Measurements from ENCODE around the gene BBX.
"Not testable (repeated sequence)": the region's sequence is repeated elsewhere in the genome, so short reads cannot be mapped to it uniquely, and the experiment has no call there.

The BBX gene

DNA sequence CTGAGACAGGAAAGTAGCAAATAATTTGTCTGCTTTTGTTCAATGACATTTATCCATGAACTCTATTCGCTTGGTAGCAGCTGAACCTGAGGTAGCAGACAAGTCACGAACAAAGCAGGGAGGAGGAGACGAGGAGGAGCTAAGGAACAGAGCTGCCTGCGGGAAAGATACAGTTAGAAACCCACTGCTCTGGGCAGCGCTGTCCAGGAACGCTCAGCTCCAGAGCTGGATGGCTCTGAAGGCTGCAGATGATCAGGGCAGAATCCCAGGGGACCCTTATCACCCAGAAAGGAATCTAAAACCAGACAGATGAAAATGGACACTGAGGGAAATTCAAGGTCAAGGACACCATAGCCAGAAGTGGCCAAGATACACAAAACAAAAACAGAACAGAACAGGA is 310.3 kb downstream of the BBX start:
- no peaks in the 10 kb centered on the region for H3K36me3 ChIP-seq
- H3K9me3 ChIP-seq = no peaks in the 10 kb centered on the region
- H3K4me3 ChIP-seq (ENCODE audit: low read depth, low read length) = no peak overlapping the region
- H3K27me3 ChIP-seq = no peaks in the 10 kb centered on the region
- peak; percentile 44 for DNase-seq
- peaks cover 7% of the 10 kb centered on the region for H3K4me1 ChIP-seq
- TF ChIP-seq, protein P1, sequence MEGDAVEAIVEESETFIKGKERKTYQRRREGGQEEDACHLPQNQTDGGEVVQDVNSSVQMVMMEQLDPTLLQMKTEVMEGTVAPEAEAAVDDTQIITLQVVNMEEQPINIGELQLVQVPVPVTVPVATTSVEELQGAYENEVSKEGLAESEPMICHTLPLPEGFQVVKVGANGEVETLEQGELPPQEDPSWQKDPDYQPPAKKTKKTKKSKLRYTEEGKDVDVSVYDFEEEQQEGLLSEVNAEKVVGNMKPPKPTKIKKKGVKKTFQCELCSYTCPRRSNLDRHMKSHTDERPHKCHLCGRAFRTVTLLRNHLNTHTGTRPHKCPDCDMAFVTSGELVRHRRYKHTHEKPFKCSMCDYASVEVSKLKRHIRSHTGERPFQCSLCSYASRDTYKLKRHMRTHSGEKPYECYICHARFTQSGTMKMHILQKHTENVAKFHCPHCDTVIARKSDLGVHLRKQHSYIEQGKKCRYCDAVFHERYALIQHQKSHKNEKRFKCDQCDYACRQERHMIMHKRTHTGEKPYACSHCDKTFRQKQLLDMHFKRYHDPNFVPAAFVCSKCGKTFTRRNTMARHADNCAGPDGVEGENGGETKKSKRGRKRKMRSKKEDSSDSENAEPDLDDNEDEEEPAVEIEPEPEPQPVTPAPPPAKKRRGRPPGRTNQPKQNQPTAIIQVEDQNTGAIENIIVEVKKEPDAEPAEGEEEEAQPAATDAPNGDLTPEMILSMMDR (IDR thresholded peaks at IDR 0.05; ENCODE audit: low read depth, low read length) = no peak

DNA sequence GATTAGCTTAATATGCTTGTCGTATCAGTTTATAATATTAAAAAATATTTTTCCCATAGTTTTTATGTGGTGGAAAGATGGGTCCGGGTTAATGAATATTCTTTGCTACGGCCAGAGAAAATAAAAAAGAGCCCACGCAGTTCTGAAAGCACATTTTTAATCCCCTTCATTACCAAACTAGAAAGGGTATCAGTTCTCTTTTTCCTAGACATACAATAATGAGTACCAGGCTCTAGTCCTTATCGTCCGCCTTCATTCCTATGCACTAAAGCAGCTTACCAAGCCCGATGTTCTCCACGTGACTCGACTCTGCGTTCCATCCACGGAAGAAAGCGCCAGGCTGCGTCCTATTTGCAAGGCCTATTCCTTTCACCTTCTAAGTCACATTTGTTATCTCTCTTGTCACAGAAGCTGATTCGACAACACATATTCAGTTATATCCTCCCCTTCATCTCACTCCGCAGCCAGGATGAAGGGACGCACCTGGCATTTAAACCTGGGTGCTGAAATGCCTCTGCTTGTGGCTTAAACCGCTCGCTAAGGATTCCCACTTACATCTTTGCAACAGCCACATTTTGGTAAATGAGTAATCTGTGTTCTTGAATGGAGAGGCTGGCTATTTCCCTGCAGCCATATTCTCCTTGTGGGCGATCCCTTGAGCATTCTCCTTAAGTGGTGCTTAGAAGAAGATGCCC is 311.1 kb downstream of the BBX start:
- no peaks in the 10 kb centered on the region for H3K27me3 ChIP-seq
- TF ChIP-seq, protein P1 (IDR thresholded peaks at IDR 0.05; ENCODE audit: low read depth, low read length) = no peak

DNA sequence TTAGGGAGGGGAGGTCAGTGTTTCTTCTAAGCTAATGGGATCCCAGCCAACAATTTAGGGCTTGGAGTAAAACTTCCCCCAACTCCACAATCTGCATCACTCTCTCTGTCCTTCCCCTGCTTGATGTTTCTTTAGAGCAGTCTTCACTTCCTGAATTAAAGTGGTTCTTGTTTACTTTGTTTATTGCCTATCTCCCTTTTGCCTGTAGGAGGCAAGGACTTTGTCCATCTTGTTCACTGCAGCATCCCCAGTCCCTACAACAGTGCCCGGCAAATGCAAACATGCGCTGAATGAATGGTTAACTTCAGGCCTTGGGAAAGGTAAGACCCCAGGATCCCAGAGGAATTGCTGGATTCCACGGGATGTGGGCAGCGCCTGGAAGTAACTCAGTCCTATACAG is 312.2 kb downstream of the BBX start:
- H3K36me3 ChIP-seq; H3K27me3 ChIP-seq; H3K4me1 ChIP-seq; DNase-seq; H3K9me3 ChIP-seq; H3K4me3 ChIP-seq (ENCODE audit: low read depth, low read length): not testable (repeated sequence)

More for the DNA sequence above, 311.1 kb downstream of the BBX start:
- Histone ChIP-seq H3K4me3 (ENCODE audit: low read depth, low read length) (no peak overlapping the region), H3K9me3 (no peaks in the 10 kb centered on the region), H3K4me1 (peaks cover 7% of the 10 kb centered on the region), H3K36me3 (no peaks in the 10 kb centered on the region)
- no peak for DNase-seq

DNA sequence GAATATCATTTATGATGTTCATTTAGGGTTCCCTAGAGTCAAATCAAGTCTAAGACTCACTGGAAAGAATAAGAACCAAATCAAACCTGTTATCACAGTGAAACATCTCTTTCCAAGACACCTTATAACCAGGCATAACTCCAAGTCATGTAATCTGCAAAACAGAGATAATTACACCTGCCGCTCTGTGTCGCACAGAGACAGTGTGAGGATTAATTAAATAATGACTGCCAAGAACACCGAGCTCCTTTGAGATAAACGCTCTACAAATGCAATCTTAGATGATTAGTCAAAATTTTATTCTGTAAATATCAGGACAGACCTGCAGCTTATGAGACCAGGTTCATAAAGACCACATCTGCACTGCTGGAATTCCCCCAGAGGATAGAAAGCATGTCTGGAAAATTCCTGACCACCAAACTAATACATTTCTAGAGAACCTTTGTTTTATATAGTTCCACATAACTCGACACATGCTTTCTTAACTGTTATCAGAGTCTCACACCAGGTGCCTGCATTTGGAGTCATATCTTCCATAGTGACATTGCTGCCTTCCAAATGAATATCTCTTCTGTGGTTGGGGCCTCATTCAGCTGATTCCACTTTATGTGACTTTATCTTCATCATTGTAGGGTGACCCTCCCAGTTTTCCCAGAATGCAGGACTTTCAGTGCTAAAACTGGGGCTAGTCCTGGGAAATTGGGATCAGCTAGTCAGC is 315.3 kb downstream of the BBX start:
- no peaks in the 10 kb centered on the region for H3K9me3 ChIP-seq
- TF ChIP-seq, protein P1 (IDR thresholded peaks at IDR 0.05; ENCODE audit: low read depth, low read length) = no peak
- no peaks in the 10 kb centered on the region for H3K27me3 ChIP-seq
- peaks cover 4% of the 10 kb centered on the region for H3K4me1 ChIP-seq
- H3K36me3 ChIP-seq = no peaks in the 10 kb centered on the region
- DNase-seq = no peak
- H3K4me3 ChIP-seq (ENCODE audit: low read depth, low read length) = no peak overlapping the region

DNA sequence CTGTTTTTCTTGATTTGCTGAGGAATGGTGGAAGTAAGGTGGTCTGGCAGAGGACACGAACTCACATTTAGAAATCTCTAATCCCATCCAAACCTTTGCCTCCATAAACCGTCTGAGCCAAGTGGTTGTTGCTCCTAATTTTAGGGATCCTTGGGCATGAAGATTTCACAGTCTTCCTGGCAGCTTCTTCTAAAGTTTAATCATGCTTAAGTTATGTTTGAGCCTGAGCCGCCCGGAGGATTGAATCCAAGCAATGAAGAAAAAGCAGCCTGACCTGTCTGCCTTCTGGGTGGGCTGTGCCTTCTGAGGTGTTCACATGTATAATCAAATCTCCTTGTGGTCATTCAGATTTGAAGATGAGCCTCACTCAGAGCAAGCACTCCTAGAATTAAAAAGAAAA is 319.1 kb downstream of the BBX start:
- no peak for DNase-seq
- TF ChIP-seq, protein P1 (IDR thresholded peaks at IDR 0.05; ENCODE audit: low read depth, low read length) = no peak
- Histone ChIP-seq H3K27me3 (no peaks in the 10 kb centered on the region), H3K4me1 (no peaks in the 10 kb centered on the region), H3K4me3 (ENCODE audit: low read depth, low read length) (no peak overlapping the region), H3K9me3 (no peaks in the 10 kb centered on the region), H3K36me3 (no peaks in the 10 kb centered on the region)

DNA sequence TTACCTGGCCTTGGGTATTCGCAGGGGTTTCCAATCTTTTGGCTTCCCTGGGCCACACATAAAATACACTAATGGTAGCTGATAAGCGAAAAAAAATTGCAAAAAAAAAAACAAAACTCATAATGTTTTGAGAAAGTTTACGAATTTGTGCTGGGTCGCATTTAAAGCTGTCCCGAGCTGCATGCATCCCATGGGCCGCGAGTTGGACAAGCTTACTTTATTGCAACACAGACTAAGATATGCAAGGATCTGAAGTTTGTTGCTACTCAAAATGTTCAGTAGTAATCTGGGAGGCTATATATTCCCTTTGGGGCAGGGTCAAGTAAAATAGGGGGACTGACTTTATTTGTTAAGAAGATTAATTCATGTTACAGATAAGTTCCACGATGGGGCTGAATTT is 320.2 kb downstream of the BBX start:
- Histone ChIP-seq H3K36me3 (no peaks in the 10 kb centered on the region), H3K9me3 (no peaks in the 10 kb centered on the region), H3K4me1 (no peaks in the 10 kb centered on the region), H3K27me3 (no peaks in the 10 kb centered on the region), H3K4me3 (ENCODE audit: low read depth, low read length) (no peak overlapping the region)
- TF ChIP-seq, protein P1 (IDR thresholded peaks at IDR 0.05; ENCODE audit: low read depth, low read length) = no peak
- DNase-seq = no peak

Data from BE2C (cell line).